ENCODE results near the gene CNOT2.

DNA sequence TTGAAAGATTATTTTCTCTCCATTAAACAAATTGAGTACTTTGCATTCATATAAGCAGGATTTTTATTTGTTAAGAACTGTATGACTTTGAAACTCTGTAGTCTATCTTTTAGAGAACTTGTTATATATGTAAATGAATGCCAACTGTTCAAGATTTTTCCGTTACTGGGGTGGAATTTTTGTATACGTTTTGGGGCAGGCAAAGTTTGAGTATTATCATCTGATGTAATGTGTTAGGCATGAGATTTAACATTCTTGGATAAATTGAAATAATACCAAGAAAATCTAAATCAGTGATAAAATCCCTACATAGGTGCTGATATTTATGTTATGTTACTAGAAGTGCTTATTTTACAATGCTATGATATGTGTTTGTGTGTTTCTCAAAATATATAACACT, 8.4 kb downstream of the CNOT2 start:
- TF ChIP-seq FOXA1 (IDR thresholded peaks at IDR 0.05) (no peak), REST (IDR thresholded peaks at IDR 0.05) (no peak), GABPA (IDR thresholded peaks at IDR 0.05 in 1 of 2, conservative IDR thresholded peaks at IDR 0.05 in 1 of 2) (no peak), YY1 (IDR thresholded peaks at IDR 0.05) (no peak)
- TF ChIP-seq, protein P1, sequence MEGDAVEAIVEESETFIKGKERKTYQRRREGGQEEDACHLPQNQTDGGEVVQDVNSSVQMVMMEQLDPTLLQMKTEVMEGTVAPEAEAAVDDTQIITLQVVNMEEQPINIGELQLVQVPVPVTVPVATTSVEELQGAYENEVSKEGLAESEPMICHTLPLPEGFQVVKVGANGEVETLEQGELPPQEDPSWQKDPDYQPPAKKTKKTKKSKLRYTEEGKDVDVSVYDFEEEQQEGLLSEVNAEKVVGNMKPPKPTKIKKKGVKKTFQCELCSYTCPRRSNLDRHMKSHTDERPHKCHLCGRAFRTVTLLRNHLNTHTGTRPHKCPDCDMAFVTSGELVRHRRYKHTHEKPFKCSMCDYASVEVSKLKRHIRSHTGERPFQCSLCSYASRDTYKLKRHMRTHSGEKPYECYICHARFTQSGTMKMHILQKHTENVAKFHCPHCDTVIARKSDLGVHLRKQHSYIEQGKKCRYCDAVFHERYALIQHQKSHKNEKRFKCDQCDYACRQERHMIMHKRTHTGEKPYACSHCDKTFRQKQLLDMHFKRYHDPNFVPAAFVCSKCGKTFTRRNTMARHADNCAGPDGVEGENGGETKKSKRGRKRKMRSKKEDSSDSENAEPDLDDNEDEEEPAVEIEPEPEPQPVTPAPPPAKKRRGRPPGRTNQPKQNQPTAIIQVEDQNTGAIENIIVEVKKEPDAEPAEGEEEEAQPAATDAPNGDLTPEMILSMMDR (IDR thresholded peaks at IDR 0.05; ENCODE audit: low read depth, low read length, missing input control), result no peak

Measured in liver (tissue), 3 donors.